ENCODE results near the gene TMEM35B. TPM values are rescaled to one million over a fixed set of nuclear protein-coding genes. Genes with fewer than 3 reads are reported as not detected.

TMEM35B gene
- total RNA-seq, 1 experiment from 2014 or later: 18.7 TPM

GRCh38 chr1:34976384-34977209 lies 8.6 kb downstream of the TMEM35B start:
- in situ Hi-C loops (cut with HindIII; ENCODE audit: low pct_unique_long_range_greater_than_20kb, low sequenced_read_pairs) (no loop called here), intact Hi-C loops (cut with micrococcal nuclease; ENCODE audit: unreplicated experiment) (no loop called here)
- ATAC-seq: no peak
- POLR2A ChIA-PET: interaction anchor here (0.6 kb wide), 1 partner anchor 26 kb away, joined by 16 read pairs; no protein-coding TSS in a partner anchor
- no TSS peak for BruUV-seq (replicated peaks)
- H3K4me3 ChIP-seq (ENCODE audit: low read depth in 2 of 2, low read length in 2 of 2): no peak overlapping the region
- no peaks in the 10 kb centered on the region; the same call in 1 of the 2 replicates for H3K36me3 ChIP-seq (ENCODE audit: control insufficient read depth, insufficient read depth, low read length)
- TF ChIP-seq REST (IDR thresholded peaks at IDR 0.05; ENCODE audit: insufficient read depth in 1 of 2, low read depth in 2 of 2, low read length in 1 of 2) (no peak), POLR2AphosphoS5 (IDR thresholded peaks at IDR 0.05; ENCODE audit: low read depth, low read length) (no peak), TCF7L2 (IDR thresholded peaks at IDR 0.05; ENCODE audit: low read depth, low read length) (no peak), CTCF (IDR thresholded peaks at IDR 0.05) (no peak)
- CTCF ChIA-PET: no interaction called here
- no peaks in the 10 kb centered on the region for H3K9me3 ChIP-seq (ENCODE audit: control insufficient read depth, insufficient read depth, low read depth, low read length)
- no peaks in the 10 kb centered on the region for H3K4me1 ChIP-seq (ENCODE audit: control insufficient read depth, insufficient read depth, low read length)
- H3K27ac ChIP-seq (ENCODE audit: low read length): no peak overlapping the region
- DNase-seq (ENCODE audit: low read depth, low spot score): no peak
- no peaks in the 10 kb centered on the region for H3K27me3 ChIP-seq (ENCODE audit: control insufficient read depth, insufficient read depth, low read length)

- POLR2A ChIA-PET: interaction anchor here (0.6 kb wide), 1 partner anchor 27 kb away, joined by 16 read pairs; no protein-coding TSS in a partner anchor
These were observed 9.4 kb downstream of the TMEM35B start for GRCh38 chr1:34975771-34976170.

More at GRCh38 chr1:34975771-34976170, 9.4 kb downstream of the TMEM35B start:
- intact Hi-C loops (cut with micrococcal nuclease; ENCODE audit: unreplicated experiment): no loop called here
- in situ Hi-C loops (cut with HindIII; ENCODE audit: low pct_unique_long_range_greater_than_20kb, low sequenced_read_pairs): no loop called here
- Histone ChIP-seq H3K27me3 (ENCODE audit: control insufficient read depth, insufficient read depth, low read length) (no peaks in the 10 kb centered on the region), H3K9me3 (ENCODE audit: control insufficient read depth, insufficient read depth, low read depth, low read length) (no peaks in the 10 kb centered on the region), H3K27ac (ENCODE audit: low read length) (no peak overlapping the region), H3K4me3 (ENCODE audit: low read depth in 2 of 2, low read length in 2 of 2) (no peak overlapping the region), H3K36me3 (ENCODE audit: control insufficient read depth, insufficient read depth, low read length) (no peaks in the 10 kb centered on the region), H3K4me1 (ENCODE audit: control insufficient read depth, insufficient read depth, low read length) (no peaks in the 10 kb centered on the region)
- no peak for DNase-seq (ENCODE audit: low read depth, low spot score)
- BruUV-seq (replicated peaks): no TSS peak
- TF ChIP-seq CTCF (IDR thresholded peaks at IDR 0.05) (no peak), REST (IDR thresholded peaks at IDR 0.05; ENCODE audit: insufficient read depth in 1 of 2, low read depth in 2 of 2, low read length in 1 of 2) (no peak), TCF7L2 (IDR thresholded peaks at IDR 0.05; ENCODE audit: low read depth, low read length) (no peak), SIN3A (IDR thresholded peaks at IDR 0.05; ENCODE audit: borderline replicate concordance, insufficient read depth, low read depth, low read length) (no peak)
- CTCF ChIA-PET: no interaction called here
- ATAC-seq: no peak
